Activated T-helper 2 cell treated with anti-CD3 and anti-CD28 coated beads, Interferon-gamma antibody, Interleukin-2, Interleukin-4, amounts not matched to agents 10 μg/mL and 5 μg/mL and 100 μg/mL, durations not matched to agents 14 hours and 24 hours and 36 hours (primary cell): ENCODE data around the gene IGFBP1. TPM values are rescaled to one million over a fixed set of nuclear protein-coding genes. Genes with fewer than 3 reads are reported as not detected.

Source experiments
- DNase-seq: peaks from one replicate; pipeline ENCODE4 v3.0.0; 2021; ENCODE audit warnings: low spot score
- H3K27ac Mint-ChIP-seq: one replicate; pipeline ENCODE4 v1.8.0; 2021; ENCODE audit warnings: mixed read lengths
- H3K27me3 Mint-ChIP-seq: one replicate; pipeline ENCODE4 v1.8.0; 2021; ENCODE audit warnings: low read depth, mixed read lengths
- H3K36me3 Mint-ChIP-seq: one replicate; pipeline ENCODE4 v1.8.0; 2021; ENCODE audit warnings: low read depth, mixed read lengths
- H3K4me1 Mint-ChIP-seq: one replicate; pipeline ENCODE4 v1.8.0; 2021; ENCODE audit warnings: low read depth, mixed read lengths
- H3K4me3 Mint-ChIP-seq: one replicate; pipeline ENCODE4 v1.8.0; 2021; ENCODE audit warnings: low read depth, mild to moderate bottlenecking, moderate library complexity, mixed read lengths
- H3K9me3 Mint-ChIP-seq: one replicate; pipeline ENCODE4 v1.8.0; 2021; ENCODE audit warnings: mixed read lengths
- intact Hi-C: fragments of 100-400 bp; cut with micrococcal nuclease; formaldehyde crosslinking; loops from one replicate; pipeline ENCODE4 v1.15.1; 2023
- total RNA-seq: library from RNA; stranded (reverse); gene quantifications from 2 replicates; pipeline ENCODE4 v1.2.3, GENCODE V29; 2022

Gene IGFBP1
- total RNA-seq, 1 donor from 2014 or later = not detected

DNA sequence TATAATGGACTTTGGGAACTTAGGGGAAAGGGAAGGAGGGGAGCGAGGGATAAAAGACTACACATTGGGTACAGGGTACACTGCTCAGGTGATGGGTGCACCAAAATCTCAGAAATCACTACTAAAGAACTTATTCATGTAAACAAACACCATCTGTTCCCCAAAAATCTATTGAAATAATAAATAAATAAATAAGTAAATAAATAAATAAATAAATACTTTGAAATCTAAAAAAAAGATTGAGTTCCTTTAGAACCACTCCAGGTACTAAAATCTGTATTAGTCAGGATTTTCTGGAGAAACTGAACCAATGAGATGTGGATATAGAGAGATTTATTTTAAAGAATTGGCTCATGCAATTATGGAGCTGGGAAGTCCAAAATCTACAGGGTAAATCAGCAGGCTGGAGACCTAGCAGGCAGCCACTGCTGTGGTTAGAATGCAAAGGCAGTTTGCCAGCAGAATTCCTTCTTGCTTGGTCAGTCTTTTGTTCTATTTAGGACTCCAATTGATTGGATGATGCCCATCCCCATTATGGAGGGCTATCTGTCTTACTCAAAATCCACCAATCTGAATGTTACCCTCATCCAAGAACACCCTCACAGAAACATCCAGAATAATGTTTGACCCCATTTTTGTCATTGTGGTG lies 8.9 kb downstream of the IGFBP1 start:
- Mint-ChIP-seq H3K27ac (no peak overlapping the region), H3K4me1 (peaks cover 2% of the 10 kb centered on the region), H3K4me3 (no peak overlapping the region), H3K9me3 (no peaks in the 10 kb centered on the region), H3K27me3 (no peaks in the 10 kb centered on the region), H3K36me3 (no peaks in the 10 kb centered on the region)
- DNase-seq = no peak
- intact Hi-C loops = no loop called here

DNA sequence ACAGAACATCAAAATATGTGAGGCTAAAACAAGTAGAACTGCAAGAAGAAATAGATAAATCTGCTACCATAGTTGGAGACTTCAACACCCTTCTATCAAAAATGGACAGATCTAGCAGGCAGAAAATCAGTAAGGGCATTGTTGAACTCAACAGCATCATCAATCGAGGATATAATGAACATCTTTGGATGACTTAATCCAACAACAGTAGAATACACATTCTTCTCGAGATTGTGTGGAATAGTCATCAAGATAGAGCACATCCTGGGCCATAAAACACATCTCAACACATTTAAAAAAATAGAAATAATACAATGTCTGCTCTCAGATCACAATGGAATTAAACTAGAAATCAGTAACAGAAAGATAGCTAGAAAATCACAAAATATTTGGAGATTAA lies 9.9 kb downstream of the IGFBP1 start:
- Mint-ChIP-seq H3K27me3 (no peaks in the 10 kb centered on the region), H3K36me3 (no peaks in the 10 kb centered on the region), H3K4me1 (peaks cover 2% of the 10 kb centered on the region), H3K27ac (no peak overlapping the region), H3K4me3 (no peak overlapping the region), H3K9me3 (no peaks in the 10 kb centered on the region)
- DNase-seq = no peak
- intact Hi-C loops = no loop called here

DNA sequence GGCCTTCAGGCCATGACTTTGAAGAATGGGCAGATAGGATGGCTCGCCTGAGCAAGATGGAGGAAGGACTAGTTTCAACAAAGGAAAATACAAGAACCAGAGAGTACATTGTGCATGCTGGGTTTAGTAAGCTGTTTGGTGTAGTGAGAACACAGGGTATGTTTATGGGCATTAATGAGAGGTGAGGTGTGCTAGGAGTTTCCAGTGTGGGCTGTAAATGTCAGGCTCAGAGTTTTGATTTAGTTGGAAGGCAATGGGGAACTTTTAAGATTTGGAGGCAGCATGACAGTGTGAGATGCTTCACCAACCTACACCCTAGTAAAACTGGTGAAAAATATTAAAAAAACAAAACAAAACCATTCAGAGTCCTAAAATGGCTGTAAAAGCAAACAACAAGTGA lies 13.3 kb downstream of the IGFBP1 start:
- H3K27ac Mint-ChIP-seq = no peak overlapping the region

DNA sequence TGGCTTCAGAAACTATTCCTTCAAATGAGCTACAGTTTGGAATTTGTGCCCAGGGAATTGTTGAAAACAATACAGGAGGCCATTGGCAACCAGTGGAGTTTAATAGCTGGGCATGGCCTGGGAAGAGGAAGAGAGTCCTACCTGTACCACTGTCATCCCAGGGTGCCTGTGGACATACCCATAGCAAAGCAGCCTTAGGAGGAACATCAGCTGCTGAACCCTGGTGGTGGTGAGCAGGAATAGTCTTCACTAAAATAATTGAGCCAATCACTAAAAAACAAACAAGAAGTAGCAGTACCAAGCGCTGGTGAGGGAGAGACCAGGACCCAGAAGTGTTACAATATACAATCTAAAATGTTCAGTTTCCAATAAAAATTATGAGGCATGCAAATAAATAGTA lies 14.5 kb downstream of the IGFBP1 start:
- no peak for DNase-seq
- Mint-ChIP-seq H3K27ac (no peak overlapping the region), H3K4me3 (no peak overlapping the region), H3K36me3 (no peaks in the 10 kb centered on the region), H3K27me3 (peaks cover 8% of the 10 kb centered on the region), H3K9me3 (no peaks in the 10 kb centered on the region), H3K4me1 (peaks cover 2% of the 10 kb centered on the region)
- intact Hi-C loops = no loop called here

More for the DNA sequence above, 13.3 kb downstream of the IGFBP1 start:
- no peak for DNase-seq
- Mint-ChIP-seq H3K4me3 (no peak overlapping the region), H3K27me3 (peaks cover 5% of the 10 kb centered on the region), H3K36me3 (no peaks in the 10 kb centered on the region), H3K4me1 (peaks cover 2% of the 10 kb centered on the region), H3K9me3 (no peaks in the 10 kb centered on the region)
- intact Hi-C loops = no loop called here

DNA sequence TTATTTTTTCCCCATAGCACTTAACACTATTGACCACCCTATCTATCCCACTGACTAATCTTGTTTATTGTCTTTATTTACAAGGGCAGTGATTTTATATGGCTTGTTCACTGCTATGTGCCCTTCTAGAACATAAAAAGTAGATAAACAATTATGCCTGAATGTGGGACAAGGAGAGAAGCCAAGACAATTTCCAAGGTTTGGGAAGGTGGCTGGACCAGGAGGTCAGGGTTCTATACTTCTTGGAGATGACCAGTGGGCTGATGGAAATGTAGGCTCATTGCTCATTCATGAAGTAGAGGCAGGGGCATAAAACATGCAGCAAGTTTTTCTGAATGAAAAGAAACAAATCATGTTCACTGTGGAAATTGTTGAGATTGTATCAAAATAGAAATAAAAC lies 21.3 kb downstream of the IGFBP1 start:
- intact Hi-C loops = no loop called here
- Mint-ChIP-seq H3K36me3 (no peaks in the 10 kb centered on the region), H3K27ac (no peak overlapping the region), H3K4me1 (no peaks in the 10 kb centered on the region), H3K4me3 (no peak overlapping the region), H3K27me3 (peaks cover 8% of the 10 kb centered on the region), H3K9me3 (no peaks in the 10 kb centered on the region)
- no peak for DNase-seq

DNA sequence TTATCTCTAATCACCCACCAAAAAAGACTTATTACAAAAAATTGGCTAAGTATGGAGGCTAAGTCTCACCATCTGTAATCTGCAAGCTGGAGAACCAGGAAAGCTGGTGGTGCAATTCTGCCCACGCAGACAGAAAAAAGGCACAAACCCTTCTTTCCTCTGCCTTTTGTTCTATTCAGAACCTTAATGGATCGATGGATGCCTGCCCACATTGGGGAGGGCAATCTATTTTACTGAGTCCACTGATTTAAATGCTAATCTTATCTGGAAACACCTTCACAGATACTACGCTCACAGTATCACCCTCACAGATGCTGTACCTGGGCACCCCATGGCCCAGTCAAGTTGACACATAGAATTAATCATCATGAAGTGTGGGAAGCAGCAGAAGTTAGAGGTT lies 22.6 kb downstream of the IGFBP1 start:
- DNase-seq = no peak
- H3K9me3 Mint-ChIP-seq = no peaks in the 10 kb centered on the region

DNA sequence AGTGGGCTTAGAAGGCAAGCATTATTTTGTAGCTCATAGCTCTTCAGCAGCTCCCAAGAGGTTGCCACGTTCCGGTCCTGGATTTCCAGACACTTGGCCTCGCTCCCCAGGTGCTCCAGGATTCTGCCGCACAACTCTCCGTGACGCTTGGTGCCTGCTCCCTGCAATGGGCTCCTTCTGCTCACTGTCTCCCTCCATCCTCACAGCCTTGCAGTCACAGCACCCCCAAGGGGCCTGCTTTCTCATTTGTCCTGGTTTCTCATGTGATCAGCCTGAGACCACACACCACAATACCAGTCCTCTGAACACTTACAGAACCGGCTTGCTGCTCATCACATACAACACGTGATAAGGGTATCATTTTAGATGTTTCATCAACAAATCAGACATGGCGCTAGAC lies 23.0 kb downstream of the IGFBP1 start:
- H3K4me1 Mint-ChIP-seq = no peaks in the 10 kb centered on the region
- no peaks in the 10 kb centered on the region for H3K36me3 Mint-ChIP-seq
- H3K4me3 Mint-ChIP-seq = no peak overlapping the region
- H3K9me3 Mint-ChIP-seq = no peaks in the 10 kb centered on the region
- no peak overlapping the region for H3K27ac Mint-ChIP-seq
- DNase-seq = no peak
- intact Hi-C loops = no loop called here
- H3K27me3 Mint-ChIP-seq = peaks cover 3% of the 10 kb centered on the region

More for the DNA sequence above, 22.6 kb downstream of the IGFBP1 start:
- Mint-ChIP-seq H3K4me1 (no peaks in the 10 kb centered on the region), H3K4me3 (no peak overlapping the region), H3K36me3 (no peaks in the 10 kb centered on the region), H3K27ac (no peak overlapping the region), H3K27me3 (peaks cover 7% of the 10 kb centered on the region)
- intact Hi-C loops = no loop called here

DNA sequence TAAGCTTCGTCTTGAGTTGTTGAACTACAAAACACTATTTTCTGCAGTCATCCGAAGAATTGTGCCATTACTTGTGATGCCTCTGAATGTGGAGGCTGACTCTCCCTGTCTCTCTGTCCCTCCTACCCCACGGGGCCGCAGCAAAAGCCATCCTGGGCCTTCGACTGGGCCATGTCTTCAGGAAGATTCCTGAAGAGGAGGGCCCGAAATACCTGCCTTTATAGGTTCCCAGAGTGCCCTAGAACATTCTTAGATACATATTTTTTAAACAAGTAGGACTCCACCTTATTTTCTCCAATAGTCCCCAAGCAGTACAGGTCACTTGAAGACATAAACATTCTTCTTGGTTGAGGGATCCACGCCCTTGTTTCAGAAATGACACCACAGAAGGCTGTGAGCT lies 24.7 kb downstream of the IGFBP1 start:
- H3K9me3 Mint-ChIP-seq = no peaks in the 10 kb centered on the region
- intact Hi-C loops = no loop called here
- no peaks in the 10 kb centered on the region for H3K36me3 Mint-ChIP-seq
- peaks cover 1% of the 10 kb centered on the region for H3K27me3 Mint-ChIP-seq
- no peaks in the 10 kb centered on the region for H3K4me1 Mint-ChIP-seq
- H3K27ac Mint-ChIP-seq = no peak overlapping the region
- no peak for DNase-seq
- no peak overlapping the region for H3K4me3 Mint-ChIP-seq

DNA sequence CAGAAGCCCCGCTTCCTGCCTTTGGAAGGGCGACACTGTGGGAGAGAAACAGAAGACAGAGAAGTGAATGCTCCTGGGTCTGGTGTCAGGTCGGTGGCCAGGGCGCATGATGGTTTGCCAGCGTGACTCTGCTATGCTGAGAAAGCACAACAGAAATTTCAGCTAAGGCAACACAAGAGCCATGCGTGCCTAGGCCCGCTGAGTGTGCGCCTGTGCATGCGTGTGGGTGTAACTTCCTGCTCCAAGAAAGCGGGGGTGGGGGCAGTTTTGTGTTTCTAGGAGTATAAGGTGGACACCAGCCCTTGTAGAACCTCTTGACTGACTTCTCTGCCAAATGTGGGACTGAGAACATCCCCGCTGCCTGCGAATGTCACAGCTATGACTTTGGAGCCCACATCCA lies 26.6 kb downstream of the IGFBP1 start:
- Mint-ChIP-seq H3K27me3 (peaks cover 18% of the 10 kb centered on the region), H3K4me1 (peaks cover 4% of the 10 kb centered on the region), H3K36me3 (no peaks in the 10 kb centered on the region), H3K4me3 (no peak overlapping the region), H3K27ac (no peak overlapping the region), H3K9me3 (no peaks in the 10 kb centered on the region)
- intact Hi-C loops = loop anchor here (5.0 kb wide), 2 partner anchors 437 to 1902 kb away; no protein-coding TSS in a partner anchor
- DNase-seq = no peak

DNA sequence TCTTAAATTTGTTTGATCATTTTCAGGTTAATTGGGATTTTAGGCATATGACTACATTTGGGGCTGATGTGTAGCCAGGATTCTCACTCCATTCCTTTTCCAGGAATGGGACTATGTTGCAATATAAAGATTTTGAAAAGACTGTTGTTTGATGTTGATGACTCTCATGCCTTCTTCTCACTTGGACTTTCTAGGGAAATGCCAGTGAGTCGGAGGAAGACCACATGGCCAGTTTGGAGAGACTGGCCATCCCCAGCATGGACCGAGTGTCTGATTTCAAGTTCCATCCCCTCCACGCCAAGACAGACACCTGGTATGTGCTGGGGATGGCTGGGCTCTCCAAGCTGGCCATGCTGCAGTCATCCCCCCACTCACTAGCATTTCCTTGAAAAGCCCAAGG lies 27.3 kb downstream of the IGFBP1 start:
- H3K9me3 Mint-ChIP-seq = no peaks in the 10 kb centered on the region
- H3K27ac Mint-ChIP-seq = no peak overlapping the region
- H3K36me3 Mint-ChIP-seq = no peaks in the 10 kb centered on the region
- no peak for DNase-seq
- peaks cover 23% of the 10 kb centered on the region for H3K27me3 Mint-ChIP-seq
- no peak overlapping the region for H3K4me3 Mint-ChIP-seq
- peaks cover 9% of the 10 kb centered on the region for H3K4me1 Mint-ChIP-seq
- intact Hi-C loops = loop anchor here (5.0 kb wide), 2 partner anchors 437 to 1902 kb away; no protein-coding TSS in a partner anchor

DNA sequence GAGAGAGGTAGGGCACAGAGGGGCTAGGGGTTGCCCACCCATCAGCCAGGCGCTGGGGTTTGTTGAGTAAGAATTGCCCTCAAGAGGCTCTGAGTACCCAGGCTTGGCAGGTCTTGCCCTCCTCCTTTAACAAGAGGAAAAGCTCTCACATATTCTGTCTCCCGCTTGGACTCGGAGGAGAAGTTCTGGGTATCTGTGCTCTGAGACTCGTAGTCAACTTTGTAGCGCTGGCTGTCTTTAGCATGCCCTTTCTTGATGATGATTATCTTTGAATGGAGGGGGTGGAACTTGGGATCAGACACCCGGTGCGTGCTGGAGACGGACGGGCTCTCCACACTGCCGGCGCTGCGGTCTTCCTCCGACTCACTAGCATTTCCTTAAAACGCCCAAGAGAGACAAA lies 28.8 kb downstream of the IGFBP1 start:
- Mint-ChIP-seq H3K27ac (no peak overlapping the region), H3K27me3 (peaks cover 30% of the 10 kb centered on the region), H3K4me1 (peaks cover 12% of the 10 kb centered on the region), H3K36me3 (no peaks in the 10 kb centered on the region), H3K9me3 (no peaks in the 10 kb centered on the region), H3K4me3 (no peak overlapping the region)
- DNase-seq = no peak
- intact Hi-C loops = loop anchor here (1.0 to 5.0 kb wide), 3 partner anchors 435 to 1900 kb away; no protein-coding TSS in a partner anchor

DNA sequence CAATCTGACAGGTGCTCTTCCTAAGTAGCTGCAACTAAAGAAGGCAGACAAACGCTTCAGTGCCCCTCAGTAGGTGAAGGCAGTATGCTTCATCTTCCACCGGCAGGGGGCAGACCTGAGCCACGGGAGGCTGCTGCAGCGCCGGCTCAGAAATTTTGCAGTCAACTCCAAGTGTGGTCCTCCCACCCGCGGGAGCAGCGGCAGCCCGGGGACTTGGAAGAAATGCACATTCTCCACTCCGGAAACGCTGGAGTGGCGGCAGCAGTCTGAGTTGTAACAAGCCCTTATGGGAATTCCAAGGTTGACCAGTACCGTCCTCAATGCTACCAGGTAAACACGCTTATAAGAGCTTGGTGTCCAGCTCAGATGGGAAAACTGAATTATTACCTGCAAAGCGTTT lies 29.4 kb downstream of the IGFBP1 start:
- peaks cover 36% of the 10 kb centered on the region for H3K27me3 Mint-ChIP-seq
- H3K9me3 Mint-ChIP-seq = no peaks in the 10 kb centered on the region
- H3K27ac Mint-ChIP-seq = no peak overlapping the region
- DNase-seq = peak; percentile 57
- no peak overlapping the region for H3K4me3 Mint-ChIP-seq
- H3K4me1 Mint-ChIP-seq = peaks cover 18% of the 10 kb centered on the region
- no peaks in the 10 kb centered on the region for H3K36me3 Mint-ChIP-seq
- intact Hi-C loops = loop anchor here (1.0 to 5.0 kb wide), 3 partner anchors 435 to 1900 kb away; no protein-coding TSS in a partner anchor

DNA sequence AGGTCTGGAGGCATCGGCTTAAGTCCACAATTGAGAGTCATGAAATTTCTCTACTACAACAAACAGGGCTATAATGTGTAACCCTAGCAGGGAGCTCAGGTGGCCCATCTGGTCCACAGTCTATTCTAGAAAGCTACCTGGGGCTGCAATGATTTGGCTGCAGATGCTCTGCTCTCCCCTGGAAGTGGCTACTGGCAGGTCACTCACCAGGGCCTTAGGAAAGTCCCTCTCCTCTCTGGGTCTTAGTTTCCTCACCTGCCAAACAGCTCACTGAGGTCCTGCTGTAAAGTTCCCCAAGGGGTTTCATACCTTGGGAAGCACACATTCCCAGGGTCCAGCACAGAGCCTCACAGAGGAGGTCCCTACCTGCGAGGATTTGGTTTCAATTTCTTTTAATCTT lies 30.3 kb downstream of the IGFBP1 start:
- Mint-ChIP-seq H3K9me3 (no peaks in the 10 kb centered on the region), H3K4me3 (no peak overlapping the region), H3K27ac (no peak overlapping the region), H3K36me3 (no peaks in the 10 kb centered on the region), H3K4me1 (peaks cover 25% of the 10 kb centered on the region), H3K27me3 (peaks cover 45% of the 10 kb centered on the region)
- DNase-seq = no peak
- intact Hi-C loops = loop anchor here (5.0 kb wide), 2 partner anchors 434 to 1899 kb away; no protein-coding TSS in a partner anchor
